Inflammatory macrophage (primary cell): ENCODE results near the gene ADK.
"Not testable (repeated sequence)": the region's sequence is repeated elsewhere in the genome, so short reads cannot be mapped to it uniquely, and the experiment has no call there.

Experiments used
- DNase-seq, 2 donors: peaks; one replicate each; pipeline ENCODE4 v3.0.0-alpha.2; 2020 to 2022

Gene ADK

GRCh38 chr10:74500026-74500704 is 349.1 kb downstream of the ADK start:
- no peak for DNase-seq

DNA sequence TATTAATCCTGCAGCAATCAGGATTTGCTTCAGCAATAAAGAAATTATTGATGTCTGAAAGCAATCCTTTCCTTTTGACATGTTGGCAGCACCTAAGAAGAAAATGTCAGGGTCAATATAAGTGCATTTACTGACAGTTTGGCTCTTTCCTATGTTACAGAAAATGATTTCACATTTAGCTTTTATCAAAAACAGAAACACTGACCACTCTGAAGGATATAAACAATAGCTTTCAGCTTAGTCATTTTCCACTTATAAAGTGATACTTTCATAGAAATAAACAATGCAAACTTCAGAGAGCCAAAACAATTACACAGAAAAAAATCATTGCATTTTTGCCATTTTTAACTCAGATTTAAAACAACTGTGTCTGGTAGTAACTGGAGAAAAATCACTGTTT is 349.8 kb downstream of the ADK start:
- DNase-seq: no peak

DNA sequence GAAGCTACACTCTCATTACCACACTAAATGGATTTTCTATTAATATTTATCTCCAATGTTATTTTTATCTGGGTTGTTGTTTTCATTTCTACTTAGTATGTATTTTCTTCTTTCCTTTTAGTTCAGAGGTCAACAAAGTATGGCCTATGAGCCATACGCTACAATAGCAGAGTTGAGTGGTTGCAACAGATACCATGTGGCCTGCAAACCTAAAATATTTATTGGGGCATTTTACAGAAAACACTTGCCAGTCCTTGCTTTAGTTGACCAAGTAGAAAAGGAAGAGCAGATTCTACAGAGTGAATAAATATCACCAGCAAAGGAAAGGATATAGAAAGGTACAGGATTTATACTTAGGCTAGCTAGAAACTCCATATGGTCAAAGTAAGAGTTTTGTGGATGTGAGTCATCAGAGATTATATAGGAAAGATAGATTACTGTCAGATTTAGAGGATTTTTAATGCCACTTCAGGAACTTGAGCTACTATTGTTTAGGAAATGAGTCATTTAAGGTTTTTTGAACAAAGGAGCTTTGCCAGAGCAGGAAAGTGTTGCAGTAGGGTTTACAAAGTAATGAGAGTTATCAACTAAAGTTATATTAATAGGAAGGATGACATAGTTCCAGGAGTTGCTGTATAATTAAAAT is 352.1 kb downstream of the ADK start:
- peak in 1 of 2 donors; percentile 33 for DNase-seq

DNA sequence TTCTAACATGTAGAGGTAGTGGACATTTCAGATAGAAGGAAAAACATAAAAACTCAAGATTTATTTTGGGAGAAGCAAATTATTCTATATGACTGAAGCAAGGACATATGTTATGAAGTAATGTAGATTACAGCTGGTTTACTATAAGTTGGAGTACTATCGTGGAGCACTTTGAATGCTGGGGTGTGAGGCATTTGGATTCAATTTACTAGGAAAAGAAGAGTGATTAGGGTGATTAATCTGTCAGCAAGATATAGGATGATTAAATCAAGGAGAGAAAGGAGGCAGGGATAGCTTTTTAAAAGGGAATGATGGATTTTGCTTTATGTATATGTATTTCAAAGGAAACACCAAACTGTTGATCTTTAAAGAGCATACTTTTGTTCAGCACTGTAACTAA is 356.9 kb downstream of the ADK start:
- no peak for DNase-seq

GRCh38 chr10:74510594-74510993 is 359.6 kb downstream of the ADK start:
- no peak for DNase-seq

- no peak for DNase-seq
Measured at GRCh38 chr10:74511051-74511450, 360.0 kb downstream of the ADK start.

DNA sequence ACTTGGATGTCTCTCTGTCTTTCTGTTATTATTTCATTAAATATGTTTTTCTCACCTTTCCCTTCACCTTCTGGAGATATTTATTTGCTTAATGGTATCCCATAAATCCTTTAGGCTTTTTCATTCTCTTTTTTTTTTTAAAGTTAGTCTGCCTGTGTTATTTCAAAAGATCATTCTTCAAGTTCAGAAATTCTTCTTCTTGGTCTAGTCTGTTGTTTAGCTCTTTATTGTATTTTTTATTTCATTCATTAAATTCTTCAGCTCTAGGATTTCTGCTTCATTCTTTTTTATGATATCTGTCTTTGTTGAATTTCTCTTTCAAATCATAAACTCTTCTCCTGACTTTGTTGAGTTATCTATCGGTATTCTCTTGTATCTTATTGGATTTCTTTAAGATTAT is 363.3 kb downstream of the ADK start:
- DNase-seq: no peak

GRCh38 chr10:74518061-74518460 is 367.0 kb downstream of the ADK start:
- no peak for DNase-seq

DNA sequence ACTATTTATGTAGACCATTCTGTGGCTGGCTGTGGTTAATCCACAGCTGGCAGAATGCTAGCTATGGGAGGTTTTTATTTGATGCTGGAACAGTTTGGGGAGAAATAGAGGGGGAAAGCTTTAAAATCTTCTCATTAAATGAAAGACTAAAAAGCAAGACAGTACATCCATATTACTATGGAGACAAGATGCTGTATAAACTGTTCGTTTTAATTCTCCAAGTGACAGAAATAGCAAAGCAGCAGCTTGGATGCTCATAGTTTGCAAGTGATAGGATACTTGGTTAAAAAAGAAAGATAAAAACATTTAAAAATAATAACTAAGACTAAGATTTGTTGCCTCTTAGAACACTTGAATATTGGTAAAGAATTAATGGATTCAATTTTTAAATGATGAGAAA is 370.5 kb downstream of the ADK start:
- DNase-seq: no peak

- DNase-seq: peak in 1 of 2 donors; percentile 48
Measured at GRCh38 chr10:74523199-74523598, 372.2 kb downstream of the ADK start.

- DNase-seq: no peak
Measured at GRCh38 chr10:74525885-74526284, 374.9 kb downstream of the ADK start.

DNA sequence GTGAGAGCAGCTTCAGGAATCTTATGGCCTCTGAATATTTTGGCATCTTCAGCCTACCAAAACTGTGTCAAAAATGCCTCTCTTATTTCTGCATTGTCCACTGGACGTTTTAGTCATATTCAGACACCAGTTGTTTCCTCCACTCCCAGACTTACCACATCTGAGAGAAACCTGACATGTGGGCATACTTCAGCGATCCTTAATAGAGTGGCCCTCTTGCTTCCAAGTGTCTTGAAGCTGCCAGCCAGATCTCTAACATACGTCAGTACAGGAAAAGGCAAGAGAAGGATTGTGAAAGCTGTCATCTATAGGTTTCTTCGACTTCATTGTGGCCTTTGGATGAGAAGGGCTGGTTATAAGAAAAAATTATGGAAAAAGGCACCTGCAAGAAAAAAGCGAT is 376.6 kb downstream of the ADK start:
- not testable (repeated sequence) for DNase-seq

- DNase-seq: peak in 1 of 2 donors; percentile 24
Measured at GRCh38 chr10:74529205-74529604, 378.2 kb downstream of the ADK start.

DNA sequence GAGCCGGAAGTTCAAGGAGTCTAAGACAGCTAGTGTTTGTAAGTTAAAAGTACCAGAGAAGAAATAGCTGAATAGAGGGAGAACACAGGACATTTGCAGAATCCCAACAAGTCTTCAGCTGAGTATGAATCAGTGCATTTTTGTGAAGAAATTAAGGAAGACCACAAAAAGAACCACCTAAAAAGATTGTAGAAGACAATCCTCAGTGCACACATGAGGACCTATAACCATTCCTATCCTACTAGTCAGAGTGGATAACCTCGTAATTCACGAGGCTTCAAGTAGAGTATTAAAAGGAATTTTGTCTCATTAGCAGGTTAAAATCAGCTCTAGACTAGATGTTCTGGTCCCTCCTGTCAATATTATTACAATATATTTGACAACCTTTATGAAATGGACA is 380.0 kb downstream of the ADK start:
- DNase-seq: no peak

- no peak for DNase-seq
Measured at GRCh38 chr10:74539317-74539716, 388.3 kb downstream of the ADK start.

- DNase-seq: no peak
Measured at GRCh38 chr10:74541375-74541774, 390.4 kb downstream of the ADK start.

DNA sequence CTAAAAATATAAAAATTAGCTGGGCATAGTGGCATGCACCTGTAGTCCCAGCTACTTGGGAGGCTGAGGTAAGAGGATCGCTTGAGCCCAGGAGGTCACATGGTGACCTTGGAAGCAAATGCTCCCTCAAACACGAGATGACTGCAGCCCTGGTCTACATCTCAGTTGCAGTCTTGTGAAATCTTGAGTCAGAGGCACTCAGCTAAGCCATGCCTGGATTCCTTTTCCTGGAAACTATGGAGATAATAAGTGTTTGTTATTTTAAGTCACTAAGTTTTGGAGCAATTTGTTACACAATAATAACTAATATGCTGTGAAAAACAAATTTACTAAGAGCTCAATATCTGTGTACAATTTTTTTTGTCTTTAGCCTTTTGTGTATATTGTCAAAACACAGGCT is 391.1 kb downstream of the ADK start:
- no peak for DNase-seq

DNA sequence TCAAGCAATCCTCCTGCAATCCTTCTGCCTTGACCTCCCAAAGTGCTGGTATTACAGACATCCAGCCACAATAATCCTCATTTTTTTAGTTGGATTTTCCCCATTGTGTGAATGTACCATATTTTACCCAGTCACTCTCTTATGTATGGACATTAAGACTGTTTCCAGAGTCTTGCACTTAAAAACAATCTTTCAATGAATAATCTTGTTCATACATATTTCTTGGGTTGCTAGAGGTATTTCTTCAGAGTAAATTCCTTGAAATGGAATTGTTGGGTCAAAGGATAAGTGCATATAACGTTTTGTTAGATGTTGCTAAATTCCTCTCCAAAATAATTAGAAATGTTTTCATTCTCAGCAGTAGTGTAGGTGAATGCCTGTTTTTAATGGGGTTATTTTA is 392.3 kb downstream of the ADK start:
- DNase-seq: no peak

- no peak for DNase-seq
Measured at GRCh38 chr10:74544106-74544505, 393.1 kb downstream of the ADK start.

- no peak for DNase-seq
Measured at GRCh38 chr10:74548676-74549075, 397.7 kb downstream of the ADK start.

DNA sequence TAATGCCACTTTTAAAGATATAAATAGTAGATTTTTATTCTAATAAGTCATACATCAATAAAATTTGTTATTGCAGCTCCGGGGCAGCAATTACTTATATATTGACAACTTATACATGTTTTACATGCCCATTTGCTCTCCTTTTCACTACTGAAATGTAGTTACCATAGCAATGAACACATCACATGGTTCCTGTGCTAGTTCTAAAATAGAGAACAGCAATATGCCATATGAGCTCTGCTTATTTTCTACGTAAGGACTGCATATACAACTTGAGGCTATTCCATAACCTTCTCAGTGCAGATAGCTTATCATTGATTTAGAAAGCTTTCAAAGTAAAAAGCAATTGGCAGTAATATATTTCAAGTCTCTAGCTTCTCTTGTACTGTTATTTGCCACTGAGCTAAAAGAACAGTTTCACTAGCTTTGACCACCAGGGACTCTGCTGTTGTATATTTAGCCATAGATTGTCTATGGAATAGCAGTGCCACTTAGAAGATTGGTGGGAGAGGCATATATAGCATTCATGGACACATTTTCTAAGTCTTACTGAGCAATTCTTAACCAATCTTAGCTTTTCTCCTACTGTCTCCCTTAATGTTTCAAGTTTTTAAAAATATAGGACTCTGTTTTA is 405.2 kb downstream of the ADK start:
- no peak for DNase-seq

GRCh38 chr10:74557098-74557497 is 406.1 kb downstream of the ADK start:
- DNase-seq: no peak

- no peak for DNase-seq
Measured at GRCh38 chr10:74558403-74558802, 407.4 kb downstream of the ADK start.

GRCh38 chr10:74558897-74559296 is 407.9 kb downstream of the ADK start:
- no peak for DNase-seq
